ENCODE measurements around the gene ANO6. TPM values are rescaled to one million over a fixed set of nuclear protein-coding genes. Genes with fewer than 3 reads are reported as not detected.

ANO6 gene
- polyA plus RNA-seq, 1 donor (not counting 4 experiments of a cell fraction or from before 2014, with no cell fraction given), result 64.3 TPM

DNA sequence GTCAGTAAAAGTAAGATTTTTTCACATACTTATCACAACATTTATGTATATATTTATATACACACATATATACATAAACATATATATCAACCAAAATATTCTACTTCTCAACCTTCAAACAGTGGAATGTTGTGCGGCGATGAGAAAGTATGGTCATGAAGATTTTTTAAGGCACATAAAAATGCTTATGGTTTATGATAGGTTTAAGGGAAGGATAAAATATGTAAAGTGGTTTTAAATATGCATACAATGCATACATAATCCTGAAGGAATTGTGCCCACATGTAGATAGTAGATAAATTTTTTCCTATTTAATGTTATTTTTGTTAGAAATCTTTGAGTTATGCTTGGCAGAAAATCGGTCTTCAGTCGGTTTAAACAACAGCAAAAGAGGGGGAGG, 182.7 kb downstream of the ANO6 start:
- TF ChIP-seq CTCF (optimal IDR thresholded peaks at IDR 0.05 in 1 of 3, IDR thresholded peaks at IDR 0.05 in 1 of 3, conservative IDR thresholded peaks at IDR 0.05 in 1 of 3; ENCODE audit: extremely low read depth in 1 of 3, insufficient read depth in 2 of 3, low read length in 3 of 3), result no peak
- no peak for TF ChIP-seq EZH2 (IDR thresholded peaks at IDR 0.05; ENCODE audit: low read length)
- Histone ChIP-seq H3K27me3 (ENCODE audit: control insufficient read depth, extremely low read depth, insufficient read depth, low read length) (no peaks in the 10 kb centered on the region), H3K4me3 (ENCODE audit: control insufficient read depth in 2 of 3, extremely low read depth in 1 of 3, insufficient read depth in 2 of 3, low read depth in 1 of 3, low read length in 3 of 3) (no peak overlapping the region), H2AFZ (ENCODE audit: control insufficient read depth, low read length) (no peak overlapping the region), H3K27ac (ENCODE audit: control insufficient read depth, insufficient read depth, low read length) (no peak overlapping the region), H3K4me2 (ENCODE audit: control insufficient read depth, extremely low read depth, insufficient read depth, low read depth, low read length) (no peak overlapping the region), H3K4me1 (ENCODE audit: control insufficient read depth, extremely low read depth, insufficient read depth, low read length) (no peaks in the 10 kb centered on the region), H3K9ac (ENCODE audit: control insufficient read depth, extremely low read depth, insufficient read depth, low read length) (no peak overlapping the region), H3K9me3 (ENCODE audit: control insufficient read depth, low read depth, low read length) (no peaks in the 10 kb centered on the region), H3K36me3 (ENCODE audit: control insufficient read depth in 2 of 2, extremely low read depth in 1 of 2, insufficient read depth in 2 of 2, low read length in 2 of 2) (peaks cover 11% of the 10 kb centered on the region in 2 experiments), H3K9me1 (ENCODE audit: control insufficient read depth, extremely low read depth, insufficient read depth, low read length) (no peaks in the 10 kb centered on the region), H3K79me2 (ENCODE audit: control insufficient read depth, insufficient read depth, low read length) (no peaks in the 10 kb centered on the region), H4K20me1 (ENCODE audit: control insufficient read depth, extremely low read depth, insufficient read depth, low read length) (no peaks in the 10 kb centered on the region)
- dilution Hi-C loops (cut with MboI; ENCODE audit: extremely low pct_ligation_motif_present, low sequenced_read_pairs), result no loop called here
- DNase-seq (ENCODE audit: low read depth, low spot score), result no peak
- no peak for FAIRE-seq

DNA sequence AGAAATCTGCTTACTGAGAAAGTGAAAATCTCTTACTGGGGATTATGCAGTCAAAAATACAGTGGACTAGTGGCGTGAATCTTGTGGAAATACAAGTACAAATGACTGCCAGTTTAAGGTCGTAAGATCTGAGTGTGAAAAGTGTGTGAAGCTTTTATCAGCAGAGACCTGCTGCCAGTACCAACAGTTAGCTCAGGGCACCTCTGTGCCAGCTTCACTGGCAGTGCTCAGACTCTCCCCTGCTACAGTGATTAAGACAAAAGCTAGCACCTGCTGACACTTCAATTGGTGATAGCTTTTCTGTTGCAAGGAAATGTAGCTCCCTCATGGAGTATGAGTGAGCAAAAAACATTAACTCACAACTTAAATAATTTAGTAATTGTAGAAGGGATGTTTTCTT, 185.1 kb downstream of the ANO6 start:
- Histone ChIP-seq H3K4me3 (ENCODE audit: control insufficient read depth in 2 of 3, extremely low read depth in 1 of 3, insufficient read depth in 2 of 3, low read depth in 1 of 3, low read length in 3 of 3) (no peak overlapping the region), H3K9me3 (ENCODE audit: control insufficient read depth, low read depth, low read length) (no peaks in the 10 kb centered on the region), H3K36me3 (ENCODE audit: control insufficient read depth in 2 of 2, extremely low read depth in 1 of 2, insufficient read depth in 2 of 2, low read length in 2 of 2) (peaks cover 13 to 14% of the 10 kb centered on the region in 2 experiments), H3K4me1 (ENCODE audit: control insufficient read depth, extremely low read depth, insufficient read depth, low read length) (no peaks in the 10 kb centered on the region), H3K9me1 (ENCODE audit: control insufficient read depth, extremely low read depth, insufficient read depth, low read length) (no peaks in the 10 kb centered on the region), H3K27me3 (ENCODE audit: control insufficient read depth, extremely low read depth, insufficient read depth, low read length) (no peaks in the 10 kb centered on the region), H3K4me2 (ENCODE audit: control insufficient read depth, extremely low read depth, insufficient read depth, low read depth, low read length) (no peak overlapping the region), H3K27ac (ENCODE audit: control insufficient read depth, insufficient read depth, low read length) (no peak overlapping the region), H2AFZ (ENCODE audit: control insufficient read depth, low read length) (no peak overlapping the region), H4K20me1 (ENCODE audit: control insufficient read depth, extremely low read depth, insufficient read depth, low read length) (no peaks in the 10 kb centered on the region), H3K9ac (ENCODE audit: control insufficient read depth, extremely low read depth, insufficient read depth, low read length) (no peak overlapping the region), H3K79me2 (ENCODE audit: control insufficient read depth, insufficient read depth, low read length) (no peaks in the 10 kb centered on the region)
- FAIRE-seq (no peak), DNase-seq (ENCODE audit: low read depth, low spot score) (no peak)
- dilution Hi-C loops (cut with MboI; ENCODE audit: extremely low pct_ligation_motif_present, low sequenced_read_pairs), result no loop called here
- TF ChIP-seq CTCF (optimal IDR thresholded peaks at IDR 0.05 in 1 of 3, IDR thresholded peaks at IDR 0.05 in 1 of 3, conservative IDR thresholded peaks at IDR 0.05 in 1 of 3; ENCODE audit: extremely low read depth in 1 of 3, insufficient read depth in 2 of 3, low read length in 3 of 3) (no peak), EZH2 (IDR thresholded peaks at IDR 0.05; ENCODE audit: low read length) (no peak)

Measured in keratinocyte (primary cell).